KMS-11 (cell line): ENCODE measurements around the gene CTIF.

Source experiments
- H2AFZ ChIP-seq: fragments of 200-600 bp; sonication (generic); 2 replicates; pipeline ENCODE4 v1.6.1; 2016; ENCODE audit warnings: antibody characterized with exemption, mixed run types, low read depth
- H3K27ac ChIP-seq: fragments of 200-600 bp; sonication (generic); 2 replicates; pipeline ENCODE4 v1.6.1; 2016; ENCODE audit warnings: mild to moderate bottlenecking, mixed run types
- H3K27me3 ChIP-seq: fragments of 200-600 bp; sonication (generic); 2 replicates; pipeline ENCODE4 v1.6.1; 2017; ENCODE audit warnings: mild to moderate bottlenecking, low read depth, mixed run types, moderate library complexity; ENCODE audit not compliant: insufficient read depth
- H3K36me3 ChIP-seq: fragments of 200-600 bp; sonication (generic); 2 replicates; pipeline ENCODE4 v1.6.1; 2017; ENCODE audit warnings: mild to moderate bottlenecking, mixed run types; ENCODE audit not compliant: insufficient read depth
- H3K4me1 ChIP-seq: fragments of 200-600 bp; sonication (generic); 2 replicates; pipeline ENCODE4 v1.6.1; 2016; ENCODE audit warnings: mild to moderate bottlenecking, low read depth, mixed run types; ENCODE audit not compliant: poor library complexity, severe bottlenecking
- H3K4me2 ChIP-seq: fragments of 200-600 bp; sonication (generic); 2 replicates; pipeline ENCODE4 v1.7.0; 2016; ENCODE audit warnings: mild to moderate bottlenecking, mixed run types
- H3K4me3 ChIP-seq: fragments of 200-600 bp; sonication (generic); IDR thresholded peaks from 2 replicates; pipeline ENCODE4 v1.6.1; 2017; ENCODE audit warnings: low read depth, low read length, mixed read lengths; ENCODE audit not compliant: insufficient read depth
- H3K79me2 ChIP-seq: fragments of 200-600 bp; sonication (generic); 2 replicates; pipeline ENCODE4 v1.6.1; 2016; ENCODE audit warnings: low read depth, mixed run types; ENCODE audit not compliant: insufficient read depth
- H3K9ac ChIP-seq: fragments of 200-600 bp; sonication (generic); 2 replicates; pipeline ENCODE4 v1.6.1; 2016; ENCODE audit warnings: mild to moderate bottlenecking, mixed run types
- H4K20me1 ChIP-seq: fragments of 200-600 bp; sonication (generic); 2 replicates; pipeline ENCODE4 v1.6.1; 2016; ENCODE audit warnings: mild to moderate bottlenecking, mixed run types; ENCODE audit not compliant: insufficient read depth
- TF ChIP-seq, protein P1 (sequence below): fragments of 200-600 bp; sonication (generic); conservative IDR thresholded peaks from 2 replicates; pipeline ENCODE4 v1.6.1; 2017; ENCODE audit warnings: low read depth, mild to moderate bottlenecking, antibody characterized with exemption, low read length, moderate library complexity, mixed read lengths

CTIF gene

GRCh38 chr18:48655508-48655907 is 116.7 kb downstream of the CTIF start:
- Histone ChIP-seq H3K4me3 (no peak overlapping the region), H4K20me1 (no peaks in the 10 kb centered on the region), H2AFZ (no peak overlapping the region), H3K79me2 (no peaks in the 10 kb centered on the region), H3K9ac (no peak overlapping the region), H3K4me2 (no peak overlapping the region), H3K36me3 (no peaks in the 10 kb centered on the region), H3K27me3 (no peaks in the 10 kb centered on the region), H3K27ac (no peak overlapping the region), H3K4me1 (no peaks in the 10 kb centered on the region)
- TF ChIP-seq, protein P1, sequence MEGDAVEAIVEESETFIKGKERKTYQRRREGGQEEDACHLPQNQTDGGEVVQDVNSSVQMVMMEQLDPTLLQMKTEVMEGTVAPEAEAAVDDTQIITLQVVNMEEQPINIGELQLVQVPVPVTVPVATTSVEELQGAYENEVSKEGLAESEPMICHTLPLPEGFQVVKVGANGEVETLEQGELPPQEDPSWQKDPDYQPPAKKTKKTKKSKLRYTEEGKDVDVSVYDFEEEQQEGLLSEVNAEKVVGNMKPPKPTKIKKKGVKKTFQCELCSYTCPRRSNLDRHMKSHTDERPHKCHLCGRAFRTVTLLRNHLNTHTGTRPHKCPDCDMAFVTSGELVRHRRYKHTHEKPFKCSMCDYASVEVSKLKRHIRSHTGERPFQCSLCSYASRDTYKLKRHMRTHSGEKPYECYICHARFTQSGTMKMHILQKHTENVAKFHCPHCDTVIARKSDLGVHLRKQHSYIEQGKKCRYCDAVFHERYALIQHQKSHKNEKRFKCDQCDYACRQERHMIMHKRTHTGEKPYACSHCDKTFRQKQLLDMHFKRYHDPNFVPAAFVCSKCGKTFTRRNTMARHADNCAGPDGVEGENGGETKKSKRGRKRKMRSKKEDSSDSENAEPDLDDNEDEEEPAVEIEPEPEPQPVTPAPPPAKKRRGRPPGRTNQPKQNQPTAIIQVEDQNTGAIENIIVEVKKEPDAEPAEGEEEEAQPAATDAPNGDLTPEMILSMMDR = no peak

DNA sequence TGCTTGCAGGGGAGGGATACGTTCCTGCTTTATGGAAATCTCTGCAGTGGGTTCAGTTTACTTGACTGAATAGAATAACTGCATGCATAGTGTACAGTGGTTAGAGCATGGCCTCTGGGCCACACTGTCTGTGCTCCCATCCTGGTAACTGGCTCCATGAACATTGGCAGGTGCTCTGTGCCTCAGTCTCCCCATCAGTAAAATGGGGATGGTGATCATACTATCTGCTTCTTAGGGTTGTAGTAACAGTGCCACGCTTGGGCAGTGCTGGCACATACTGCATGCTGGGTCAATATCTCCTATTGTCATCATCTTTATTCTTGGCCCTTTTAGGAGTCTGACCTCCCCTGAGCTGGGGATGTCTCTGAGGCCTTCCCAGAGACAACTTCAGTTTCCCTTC is 117.3 kb downstream of the CTIF start:
- Histone ChIP-seq H3K4me1 (no peaks in the 10 kb centered on the region), H3K27ac (no peak overlapping the region), H4K20me1 (no peaks in the 10 kb centered on the region), H3K79me2 (no peaks in the 10 kb centered on the region), H3K27me3 (no peaks in the 10 kb centered on the region), H3K9ac (no peak overlapping the region), H3K4me3 (no peak overlapping the region), H3K36me3 (no peaks in the 10 kb centered on the region), H3K4me2 (no peak overlapping the region), H2AFZ (no peak overlapping the region)
- TF ChIP-seq, protein P1 = no peak

DNA sequence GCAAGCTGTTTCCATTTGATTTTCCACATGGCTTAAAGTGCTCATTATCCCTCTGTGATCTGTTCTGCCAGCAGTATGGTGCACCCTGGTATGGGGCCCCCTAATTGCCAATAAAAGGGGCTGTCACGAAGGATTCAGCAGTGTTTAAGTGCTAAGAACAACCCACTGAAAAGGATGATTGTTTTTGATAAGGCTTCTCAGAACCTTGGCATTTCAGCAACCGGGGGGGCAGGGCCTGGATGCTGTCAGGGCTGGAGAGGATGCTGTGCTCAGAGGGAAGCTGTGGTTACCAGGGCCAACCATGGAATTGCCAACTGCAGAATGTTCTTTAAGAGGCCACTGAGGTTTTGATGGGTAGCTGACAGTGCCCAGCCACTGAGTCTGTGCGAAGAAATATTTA is 117.8 kb downstream of the CTIF start:
- Histone ChIP-seq H3K79me2 (no peaks in the 10 kb centered on the region), H3K27me3 (no peaks in the 10 kb centered on the region), H3K9ac (no peak overlapping the region), H3K4me3 (no peak overlapping the region), H3K36me3 (no peaks in the 10 kb centered on the region), H3K4me1 (no peaks in the 10 kb centered on the region), H3K4me2 (no peak overlapping the region), H4K20me1 (no peaks in the 10 kb centered on the region), H3K27ac (no peak overlapping the region), H2AFZ (no peak overlapping the region)
- TF ChIP-seq, protein P1 = no peak

- Histone ChIP-seq H4K20me1 (no peaks in the 10 kb centered on the region), H3K4me1 (no peaks in the 10 kb centered on the region), H3K36me3 (no peaks in the 10 kb centered on the region), H3K4me2 (no peak overlapping the region), H3K27ac (no peak overlapping the region), H3K4me3 (no peak overlapping the region), H3K9ac (no peak overlapping the region), H3K27me3 (no peaks in the 10 kb centered on the region), H2AFZ (no peak overlapping the region), H3K79me2 (no peaks in the 10 kb centered on the region)
- TF ChIP-seq, protein P1 = no peak
Observed at GRCh38 chr18:48657447-48658120, 118.8 kb downstream of the CTIF start.
